Breast epithelium (tissue), 4 donors: Measurements from ENCODE around the gene THSD8. TPM values are rescaled to one million over a fixed set of nuclear protein-coding genes. Genes with fewer than 3 reads are reported as not detected.

ENCODE experiments used
- DNase-seq, 2 donors: peaks; one replicate each; pipeline ENCODE4 v3.0.0-alpha.2; 2019; ENCODE audit warnings: low spot score in 2 of 2
- H3K27ac ChIP-seq, 2 donors: fragments of 200-600 bp; sonication (generic) in 1 of 2; one replicate each; pipeline ENCODE4 v1.5.1; 2016 to 2019; ENCODE audit warnings: mild to moderate bottlenecking in 1 of 2
- H3K27me3 ChIP-seq, 2 donors: fragments of 200-600 bp; sonication (generic) in 1 of 2; one replicate each; pipeline versions ENCODE4 v1.5.1 to v1.6.0; 2017 to 2019; ENCODE audit warnings: control low read depth in 1 of 2, mild to moderate bottlenecking in 1 of 2
- H3K36me3 ChIP-seq: fragments of 200-600 bp; one replicate; pipeline ENCODE4 v1.5.1; 2019
- H3K4me1 ChIP-seq, 2 donors: fragments of 200-600 bp; sonication (generic); one replicate each; pipeline ENCODE4 v1.5.1; 2016 to 2019; ENCODE audit warnings: control low read depth in 1 of 2
- H3K4me3 ChIP-seq, 3 donors: fragments of 200-600 bp; sonication (generic); 1 replicate in 2 of 3; 2 replicates in 1 of 3; pipeline ENCODE4 v1.5.1; 2016 to 2019; ENCODE audit warnings: mild to moderate bottlenecking in 3 of 3, moderate library complexity in 2 of 3
- H3K9me3 ChIP-seq, 2 donors: fragments of 200-600 bp; sonication (generic) in 1 of 2; one replicate each; pipeline ENCODE4 v1.5.1; 2016 to 2019; ENCODE audit warnings: control low read depth in 1 of 2
- CTCF ChIP-seq, 3 donors: fragments of 450-650 bp; IDR thresholded peaks; one replicate each; pipeline ENCODE4 v1.5.1; 2016 to 2017; ENCODE audit warnings: antibody characterized with exemption in 3 of 3, mild to moderate bottlenecking in 3 of 3, moderate library complexity in 3 of 3
- POLR2A ChIP-seq: fragments of 450-650 bp; IDR thresholded peaks from one replicate; pipeline ENCODE4 v1.6.1; 2016; ENCODE audit warnings: antibody characterized with exemption, mild to moderate bottlenecking, moderate library complexity
- POLR2AphosphoS5 ChIP-seq, 3 donors: sonication (generic); formaldehyde crosslinking; IDR thresholded peaks; one replicate each; pipeline ENCODE4 v1.6.1; 2017; ENCODE audit warnings: antibody characterized with exemption in 3 of 3
- intact Hi-C: fragments of 100-400 bp; cut with DNase I; formaldehyde crosslinking; loops from one replicate; pipeline ENCODE4 v1.15.1; 2023; ENCODE audit warnings: low total_unique reads
- total RNA-seq, 3 donors: library from RNA; depleted of rRNA; stranded (reverse); fragments of >200 nt; gene quantifications; one replicate each; pipeline ENCODE4 v1.1.0, GENCODE V29; 2016

The THSD8 gene
- total RNA-seq, 3 donors from 2014 or later = not detected

- Histone ChIP-seq H3K27me3 (peaks cover 14 to 91% of the 10 kb centered on the region in 2 donors), H3K4me3 (peak overlapping the region in 2 of 3 donors; percentile 43 to 65), H3K4me1 (peaks cover 5 to 6% of the 10 kb centered on the region in 2 donors), H3K27ac (no peak overlapping the region), H3K9me3 (no peaks in the 10 kb centered on the region), H3K36me3 (no peaks in the 10 kb centered on the region)
- intact Hi-C loops = no loop called here
- no peak for DNase-seq
- TF ChIP-seq CTCF (IDR thresholded peaks at IDR 0.05) (no peak), POLR2A (no peak), POLR2AphosphoS5 (IDR thresholded peaks at IDR 0.05) (no peak)
Measured at GRCh38 chr19:12833418-12833737, 31.5 kb downstream of the THSD8 start.

DNA sequence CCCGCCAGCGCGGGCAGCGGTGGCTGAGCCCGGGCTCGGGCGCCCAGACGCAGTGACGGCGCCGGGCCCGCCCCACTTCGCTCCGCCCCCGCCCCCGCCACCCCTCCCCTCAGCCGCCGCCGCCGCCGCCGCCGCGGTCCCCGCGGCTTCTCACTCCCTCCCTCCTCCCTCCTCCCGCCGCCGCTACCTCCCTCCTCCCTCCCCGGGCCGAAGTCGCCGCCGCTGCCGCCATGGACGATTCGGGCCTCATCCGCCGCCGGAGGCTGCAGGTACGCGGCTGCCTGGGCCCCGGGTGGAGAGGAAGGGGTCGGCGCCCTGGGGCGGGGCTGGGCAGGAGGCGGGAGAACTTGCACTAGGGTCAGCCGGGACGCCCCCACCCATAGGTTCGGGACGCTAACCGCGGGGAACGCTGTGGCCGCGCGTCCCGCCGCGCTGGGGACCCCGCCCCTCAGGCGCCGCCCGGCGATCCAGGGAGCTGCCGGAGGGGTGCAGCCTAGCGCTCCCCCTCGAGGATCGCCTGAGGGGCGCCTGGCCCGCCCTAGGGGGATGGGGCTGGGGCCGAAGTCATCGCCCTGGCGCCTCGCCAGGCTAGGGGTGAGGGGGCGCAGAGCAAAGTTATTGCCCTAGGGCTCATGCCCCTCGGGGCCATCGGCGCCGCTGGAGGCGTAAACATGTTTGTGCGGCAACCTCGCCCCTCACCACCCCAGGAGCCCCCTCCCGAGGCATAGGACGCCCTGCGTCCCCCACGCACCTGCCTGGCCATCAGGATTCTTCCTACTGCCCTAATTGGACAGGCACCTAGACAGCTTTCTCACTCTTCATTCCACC, 32.1 kb downstream of the THSD8 start:
- peaks cover 18 to 95% of the 10 kb centered on the region in 2 donors for H3K27me3 ChIP-seq
- intact Hi-C loops = no loop called here

DNA sequence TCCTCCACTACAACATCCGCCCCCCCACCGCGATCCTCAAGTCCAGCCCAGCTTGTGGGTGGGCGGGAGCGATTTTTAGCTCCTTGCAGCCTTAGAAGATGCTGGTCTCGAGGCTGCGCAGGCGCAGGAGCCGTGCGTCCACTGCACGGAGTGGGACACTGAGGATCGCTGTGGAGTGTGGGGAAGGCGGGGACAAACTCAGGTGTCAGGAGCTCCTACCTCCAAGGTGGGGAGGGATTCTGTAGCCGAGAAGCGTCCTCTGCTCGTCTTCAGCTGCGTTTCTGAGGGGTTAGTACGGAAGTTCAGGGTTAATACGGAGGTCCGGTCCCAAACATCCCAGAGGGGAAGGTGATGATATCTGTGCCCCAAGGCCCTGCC, 32.7 kb downstream of the THSD8 start, which contains the start of gene RTBDN:
Gene RTBDN (minus strand): TSS at position 14 of the 378 bp plus-strand sequence. CDS start 4,600 bp downstream, outside the sequence.
- TF ChIP-seq CTCF (IDR thresholded peaks at IDR 0.05) = no peak
- no peak for TF ChIP-seq POLR2AphosphoS5 (IDR thresholded peaks at IDR 0.05)
- peaks cover 10% of the 10 kb centered on the region in 2 donors for H3K4me1 ChIP-seq
- no peaks in the 10 kb centered on the region for H3K9me3 ChIP-seq
- peak within 1 kb of the TSS; percentile 19 to 65 (median 43) for H3K4me3 ChIP-seq
- no peaks in the 10 kb centered on the region for H3K36me3 ChIP-seq
- no peak for DNase-seq
- peaks cover 18 to 95% of the 10 kb centered on the region in 2 donors for H3K27me3 ChIP-seq
- intact Hi-C loops = no loop called here
- H3K27ac ChIP-seq = no peak within 1 kb of the TSS

More for the DNA sequence above, 32.1 kb downstream of the THSD8 start:
- Histone ChIP-seq H3K4me1 (peaks cover 10% of the 10 kb centered on the region in 2 donors), H3K36me3 (no peaks in the 10 kb centered on the region), H3K4me3 (peak overlapping the region; percentile 19 to 65 (median 43)), H3K9me3 (no peaks in the 10 kb centered on the region), H3K27ac (no peak overlapping the region)
- TF ChIP-seq POLR2AphosphoS5 (IDR thresholded peaks at IDR 0.05) = no peak
- no peak for TF ChIP-seq POLR2A
- TF ChIP-seq CTCF (IDR thresholded peaks at IDR 0.05) = no peak
- DNase-seq = no peak

GRCh38 chr19:12834976-12835757, 33.3 kb downstream of the THSD8 start:
- Histone ChIP-seq H3K9me3 (no peaks in the 10 kb centered on the region), H3K4me3 (peak overlapping the region in 1 of 3 donors; percentile 11), H3K36me3 (no peaks in the 10 kb centered on the region), H3K4me1 (peaks cover 10% of the 10 kb centered on the region in 2 donors), H3K27ac (no peak overlapping the region), H3K27me3 (peaks cover 18 to 95% of the 10 kb centered on the region in 2 donors)
- DNase-seq = no peak
- intact Hi-C loops = no loop called here
- TF ChIP-seq CTCF (IDR thresholded peaks at IDR 0.05) (no peak), POLR2AphosphoS5 (IDR thresholded peaks at IDR 0.05) (no peak), POLR2A (no peak)

DNA sequence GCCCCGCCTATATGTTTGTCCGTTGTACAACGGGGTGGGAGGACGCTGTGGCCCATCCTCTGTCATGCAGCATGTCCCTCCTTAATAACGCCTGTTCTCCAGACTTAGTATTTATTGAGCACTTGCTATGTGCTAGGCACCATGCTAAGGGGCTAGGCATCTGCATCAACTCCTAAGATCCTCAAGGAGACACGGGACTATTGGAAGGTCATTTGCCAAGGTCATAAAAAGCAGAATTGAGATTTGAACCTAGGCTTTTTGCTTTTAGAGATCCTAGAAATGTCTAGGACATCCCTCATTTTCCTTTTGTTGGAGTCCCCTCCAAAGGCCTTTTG, 34.6 kb downstream of the THSD8 start:
- no peaks in the 10 kb centered on the region for H3K36me3 ChIP-seq
- intact Hi-C loops = no loop called here
- no peak overlapping the region for H3K4me3 ChIP-seq
- no peak for DNase-seq
- H3K27ac ChIP-seq = no peak overlapping the region
- no peak for TF ChIP-seq POLR2AphosphoS5 (IDR thresholded peaks at IDR 0.05)
- no peak for TF ChIP-seq POLR2A
- no peak for TF ChIP-seq CTCF (IDR thresholded peaks at IDR 0.05)
- H3K4me1 ChIP-seq = peaks cover 10% of the 10 kb centered on the region in 2 donors
- H3K27me3 ChIP-seq = peaks cover 21 to 96% of the 10 kb centered on the region in 2 donors
- no peaks in the 10 kb centered on the region for H3K9me3 ChIP-seq
